ENCODE measurements around the gene UTS2R.

DNA sequence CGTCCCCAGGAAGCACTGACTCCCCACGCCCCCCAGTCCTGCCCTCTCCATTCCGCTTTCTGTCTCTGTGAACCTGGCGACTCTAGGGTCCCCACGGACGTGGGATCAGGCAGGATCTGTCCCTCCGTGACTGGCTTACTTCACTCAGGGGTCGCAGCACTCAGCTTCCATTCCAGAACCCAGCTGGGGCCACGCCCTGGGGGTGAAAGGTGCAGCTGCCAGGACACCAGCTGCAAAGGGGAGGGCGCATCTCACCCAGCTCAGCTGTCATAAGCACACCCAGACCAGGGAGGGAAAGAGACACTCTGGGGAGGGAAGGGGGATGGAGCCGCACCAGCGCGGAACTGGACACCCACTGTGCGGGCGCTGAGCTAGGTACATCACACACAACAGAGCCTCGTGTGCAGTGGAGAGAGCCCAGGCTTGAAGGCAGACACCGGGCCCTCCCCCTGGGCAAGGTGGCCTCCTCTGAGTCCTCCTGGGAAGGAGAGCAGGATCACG is 28.1 kb downstream of the UTS2R start:
- TF ChIP-seq POLR2A (IDR thresholded peaks at IDR 0.05; ENCODE audit: low read depth, low read length), result no peak
- no peak for TF ChIP-seq POLR2AphosphoS5 (IDR thresholded peaks at IDR 0.05; ENCODE audit: low read depth, low read length)
- no peak for TF ChIP-seq TAF1 (IDR thresholded peaks at IDR 0.05; ENCODE audit: low read depth, low read length)
- TF ChIP-seq SPI1 (IDR thresholded peaks at IDR 0.05; ENCODE audit: low read depth, low read length), result no peak
- no peak for TF ChIP-seq PAX5 (IDR thresholded peaks at IDR 0.05; ENCODE audit: insufficient read depth, low read length, severe bottlenecking)

Data from GM12891 (cell line).